Measurements from ENCODE around the gene CDA.
A peak's percentile ranks its signal among the peaks of the same experiment; 100 is the strongest.

DNA sequence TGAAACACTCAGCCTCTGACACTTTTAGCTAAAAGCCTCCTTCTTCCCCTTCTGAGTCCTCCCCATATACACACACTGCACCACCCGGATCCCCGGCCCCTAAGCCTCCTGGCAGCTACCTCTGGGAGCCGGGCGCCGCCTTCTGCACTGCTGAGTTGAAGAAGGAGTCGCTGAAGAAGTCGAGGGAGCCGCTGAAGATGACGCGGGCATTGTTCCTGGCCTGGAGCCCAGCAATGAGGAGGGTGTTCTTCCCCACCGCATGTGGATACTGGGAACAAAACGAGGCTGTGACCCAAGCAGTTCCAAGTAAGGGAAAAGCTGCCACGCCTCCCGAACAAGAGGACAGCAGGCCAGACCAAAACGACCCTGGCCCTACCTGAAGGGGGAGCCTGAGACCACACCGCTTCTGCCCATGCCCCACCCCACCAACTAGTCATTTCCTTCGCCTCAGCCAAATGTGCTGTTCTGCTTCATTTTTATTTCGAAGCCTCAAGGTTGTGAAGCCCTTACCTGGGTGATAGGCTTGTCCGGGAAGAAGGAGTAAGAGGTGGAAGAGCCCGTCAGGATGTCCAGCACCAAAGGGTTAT lies 65.3 kb downstream of the CDA start:
- TF ChIP-seq POLR2A (IDR thresholded peaks at IDR 0.05; ENCODE audit: control extremely low read depth in 1 of 2, low read depth in 2 of 2, low read length in 2 of 2) (no peak), YY1 (IDR thresholded peaks at IDR 0.05; ENCODE audit: low read depth, low read length) (no peak), EP300 (IDR thresholded peaks at IDR 0.05; ENCODE audit: borderline replicate concordance in 1 of 2, low read depth in 2 of 2, low read length in 2 of 2) (no peak), POLR2AphosphoS5 (IDR thresholded peaks at IDR 0.05; ENCODE audit: low read depth, low read length) (no peak), KDM4A (IDR thresholded peaks at IDR 0.05; ENCODE audit: low read depth, low read length, severe bottlenecking) (no peak)
- TF ChIP-seq, protein P1, sequence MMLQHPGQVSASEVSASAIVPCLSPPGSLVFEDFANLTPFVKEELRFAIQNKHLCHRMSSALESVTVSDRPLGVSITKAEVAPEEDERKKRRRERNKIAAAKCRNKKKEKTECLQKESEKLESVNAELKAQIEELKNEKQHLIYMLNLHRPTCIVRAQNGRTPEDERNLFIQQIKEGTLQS (IDR thresholded peaks at IDR 0.05; ENCODE audit: insufficient read depth, low read depth, low read length): no peak
- TF ChIP-seq, protein P2, sequence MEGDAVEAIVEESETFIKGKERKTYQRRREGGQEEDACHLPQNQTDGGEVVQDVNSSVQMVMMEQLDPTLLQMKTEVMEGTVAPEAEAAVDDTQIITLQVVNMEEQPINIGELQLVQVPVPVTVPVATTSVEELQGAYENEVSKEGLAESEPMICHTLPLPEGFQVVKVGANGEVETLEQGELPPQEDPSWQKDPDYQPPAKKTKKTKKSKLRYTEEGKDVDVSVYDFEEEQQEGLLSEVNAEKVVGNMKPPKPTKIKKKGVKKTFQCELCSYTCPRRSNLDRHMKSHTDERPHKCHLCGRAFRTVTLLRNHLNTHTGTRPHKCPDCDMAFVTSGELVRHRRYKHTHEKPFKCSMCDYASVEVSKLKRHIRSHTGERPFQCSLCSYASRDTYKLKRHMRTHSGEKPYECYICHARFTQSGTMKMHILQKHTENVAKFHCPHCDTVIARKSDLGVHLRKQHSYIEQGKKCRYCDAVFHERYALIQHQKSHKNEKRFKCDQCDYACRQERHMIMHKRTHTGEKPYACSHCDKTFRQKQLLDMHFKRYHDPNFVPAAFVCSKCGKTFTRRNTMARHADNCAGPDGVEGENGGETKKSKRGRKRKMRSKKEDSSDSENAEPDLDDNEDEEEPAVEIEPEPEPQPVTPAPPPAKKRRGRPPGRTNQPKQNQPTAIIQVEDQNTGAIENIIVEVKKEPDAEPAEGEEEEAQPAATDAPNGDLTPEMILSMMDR (IDR thresholded peaks at IDR 0.05; ENCODE audit: control extremely low read depth in 1 of 3, insufficient read depth in 1 of 3, low read depth in 1 of 3, low read length in 3 of 3): peak; percentile 32 to 63 (median 56); a peak in 3 of 4 replicates

Measured in H1 (cell line).